T-helper 17 cell (primary cell): ENCODE measurements around the gene SIRT1. TPM values are rescaled to one million over a fixed set of nuclear protein-coding genes. Genes with fewer than 3 reads are reported as not detected.
"Not testable (repeated sequence)": the region's sequence is repeated elsewhere in the genome, so short reads cannot be mapped to it uniquely, and the experiment has no call there.

Source experiments
- ATAC-seq: fragments of 150-1000 bp; cut with Tn5 transposase; 2 replicates; pipeline ENCODE4 v1.10.0; 2021; ENCODE audit warnings: mild to moderate bottlenecking, moderate library complexity
- DNase-seq, 3 donors: peaks; one replicate each; pipeline versions ENCODE4 v3.0.0 to v3.0.0-alpha.2; 2020 to 2021
- H3K9me3 ChIP-seq: one replicate; pipeline ENCODE4 v1.7.0; 2013; ENCODE audit warnings: low read length, mild to moderate bottlenecking; ENCODE audit not compliant: control insufficient read depth, poor library complexity, severe bottlenecking
- H3K27ac Mint-ChIP-seq: one replicate; pipeline ENCODE4 v1.8.0; 2022; ENCODE audit warnings: mild to moderate bottlenecking, moderate library complexity, mixed read lengths
- H3K27me3 Mint-ChIP-seq: one replicate; pipeline ENCODE4 v1.8.0; 2022; ENCODE audit warnings: mixed read lengths
- H3K36me3 Mint-ChIP-seq: one replicate; pipeline ENCODE4 v1.8.0; 2022; ENCODE audit warnings: low read depth, mixed read lengths
- H3K4me1 Mint-ChIP-seq: one replicate; pipeline ENCODE4 v1.8.0; 2022; ENCODE audit warnings: mild to moderate bottlenecking, mixed read lengths
- H3K4me3 Mint-ChIP-seq: one replicate; pipeline ENCODE4 v1.8.0; 2022; ENCODE audit warnings: mild to moderate bottlenecking, moderate library complexity, mixed read lengths
- total RNA-seq, 4 donors: library from RNA in 2 of 4; stranded (reverse) in 2 of 4; gene quantifications; one replicate each; pipeline ENCODE4 v1.2.3 and lab custom pipeline; 2022 to 2026

The SIRT1 gene
- total RNA-seq, 2 donors from 2014 or later, result 48.4 to 56.4 TPM

DNA sequence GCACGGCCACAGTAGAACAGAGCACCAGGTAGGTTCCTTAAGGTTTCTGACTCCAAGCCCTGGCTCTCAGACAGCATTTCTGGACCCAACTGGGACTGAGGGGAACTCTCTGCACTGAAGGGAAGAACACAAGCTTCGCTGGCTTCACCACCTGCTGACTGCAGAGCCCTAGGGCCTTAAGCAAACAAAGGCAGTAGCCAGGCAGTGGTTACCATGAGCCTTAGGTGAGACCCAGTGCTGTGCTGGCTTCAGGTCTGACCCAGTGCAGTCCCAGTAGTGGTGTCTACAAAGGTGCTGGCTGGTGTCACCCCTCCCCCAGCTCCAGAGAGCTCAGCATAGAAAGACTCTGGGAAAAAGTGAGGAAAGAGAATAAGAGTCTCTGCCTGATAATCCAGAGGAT is 59.5 kb downstream of the SIRT1 start:
- ATAC-seq, result no peak
- Mint-ChIP-seq H3K4me1 (peaks cover 15% of the 10 kb centered on the region), H3K4me3 (no peak overlapping the region), H3K36me3 (peaks cover 20% of the 10 kb centered on the region), H3K27ac (peak overlapping the region; percentile 79), H3K27me3 (no peaks in the 10 kb centered on the region)
- no peak for DNase-seq
- no peaks in the 10 kb centered on the region for H3K9me3 ChIP-seq

DNA sequence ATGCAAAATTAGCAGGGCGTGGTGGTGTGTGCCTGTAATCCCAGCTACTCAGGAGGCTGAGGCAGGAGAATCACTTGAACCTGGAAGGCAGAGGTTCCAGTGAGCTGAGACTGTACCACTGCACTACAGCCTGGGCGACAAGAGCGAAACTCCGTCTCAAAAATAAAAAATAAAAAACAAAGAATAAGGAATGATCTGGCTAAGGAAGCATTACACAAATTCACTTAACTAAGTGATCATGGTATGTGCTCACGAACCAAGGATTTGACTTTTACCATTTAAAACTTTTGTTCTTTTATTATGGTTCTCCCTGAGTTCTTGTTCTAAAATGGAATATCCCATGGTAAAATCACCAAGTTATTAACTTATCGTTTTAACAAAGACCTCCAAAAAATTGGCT is 71.2 kb downstream of the SIRT1 start:
- Mint-ChIP-seq H3K27me3 (no peaks in the 10 kb centered on the region), H3K27ac (peak overlapping the region; percentile 19), H3K4me3 (no peak overlapping the region), H3K4me1 (peaks cover 2% of the 10 kb centered on the region), H3K36me3 (peaks cover 12% of the 10 kb centered on the region)
- H3K9me3 ChIP-seq, result no peaks in the 10 kb centered on the region
- DNase-seq (no peak), ATAC-seq (no peak)

DNA sequence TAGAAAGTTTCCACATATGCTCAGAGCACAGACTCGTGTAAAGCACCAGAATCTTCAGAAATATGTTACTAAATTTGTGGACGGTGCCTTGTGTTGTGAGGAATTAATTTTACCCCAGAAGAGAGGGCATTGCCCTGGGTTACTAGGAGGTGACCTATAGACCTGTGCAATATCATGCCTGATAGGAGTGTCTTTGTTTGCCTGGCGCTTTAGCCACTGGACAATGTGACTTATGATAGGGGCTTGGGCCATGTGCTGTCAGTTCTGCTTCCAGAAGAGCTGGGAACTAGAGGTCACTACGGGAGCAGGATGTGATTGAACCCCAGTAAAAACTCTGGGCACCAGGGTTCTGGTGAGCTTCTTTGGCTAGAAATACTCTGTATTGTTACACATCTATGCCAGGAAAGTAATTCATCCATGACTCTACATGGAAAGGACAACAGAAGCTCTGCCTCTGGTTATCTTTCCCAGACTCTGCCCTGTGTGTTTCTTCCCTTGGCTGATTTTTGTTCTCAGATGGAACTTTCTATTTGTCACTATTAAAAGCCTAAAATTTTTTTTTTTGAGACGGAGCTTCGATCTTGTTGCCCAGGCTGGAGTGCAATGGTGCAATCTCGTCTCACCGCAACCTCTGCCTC is 75.5 kb downstream of the SIRT1 start:
- Mint-ChIP-seq H3K36me3 (peaks cover 4% of the 10 kb centered on the region), H3K27me3 (no peaks in the 10 kb centered on the region), H3K4me1 (peaks cover 7% of the 10 kb centered on the region), H3K4me3 (no peak overlapping the region), H3K27ac (no peak overlapping the region)
- DNase-seq (no peak), ATAC-seq (no peak)
- H3K9me3 ChIP-seq, result no peaks in the 10 kb centered on the region

DNA sequence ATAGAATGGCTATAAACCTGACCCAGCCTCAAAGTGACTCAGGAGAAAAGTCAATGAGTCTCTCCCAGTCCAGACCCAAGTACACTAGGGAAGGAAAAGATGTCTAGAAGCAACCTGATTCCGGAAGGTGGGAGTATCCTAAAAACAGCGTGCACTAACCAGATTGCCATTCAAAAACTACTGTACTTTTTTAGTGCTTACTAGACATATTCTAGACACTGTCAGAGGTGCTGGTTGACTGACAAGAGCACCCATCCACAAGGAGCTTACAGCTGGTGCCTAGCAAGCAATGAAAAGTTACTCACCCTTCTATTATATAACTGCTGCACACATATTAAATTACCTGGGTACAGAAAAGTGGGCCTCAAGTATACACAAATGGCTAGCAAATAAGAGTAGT is 81.0 kb downstream of the SIRT1 start:
- Mint-ChIP-seq H3K27ac (no peak overlapping the region), H3K36me3 (peaks cover 9% of the 10 kb centered on the region), H3K4me1 (peaks cover 17% of the 10 kb centered on the region), H3K27me3 (no peaks in the 10 kb centered on the region), H3K4me3 (no peak overlapping the region)
- no peak for DNase-seq
- no peak for ATAC-seq
- no peaks in the 10 kb centered on the region for H3K9me3 ChIP-seq

DNA sequence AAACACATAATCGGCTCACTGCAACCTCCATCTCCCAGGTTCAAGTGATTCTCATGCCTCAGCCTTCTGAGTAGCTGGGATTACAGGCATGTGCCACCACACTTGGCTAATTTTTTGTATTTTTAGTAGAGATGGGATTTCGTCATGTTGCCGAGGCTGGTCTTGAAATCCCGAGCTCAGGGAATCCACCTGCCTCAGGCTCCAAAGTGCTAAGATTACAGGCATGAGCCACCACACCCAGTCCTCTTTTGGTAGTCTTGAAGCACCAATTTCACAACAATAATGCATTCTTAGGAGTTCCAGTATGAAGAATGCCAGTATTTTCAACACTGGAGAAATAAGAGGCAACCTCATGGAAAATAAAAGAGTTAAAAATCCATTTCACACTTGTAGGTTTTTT is 81.6 kb downstream of the SIRT1 start:
- not testable (repeated sequence) for H3K9me3 ChIP-seq, ATAC-seq, H3K4me3 Mint-ChIP-seq, H3K36me3 Mint-ChIP-seq, DNase-seq, H3K27ac Mint-ChIP-seq, H3K27me3 Mint-ChIP-seq
- peaks cover 17% of the 10 kb centered on the region for H3K4me1 Mint-ChIP-seq

Other genes starting within 250 kb of the SIRT1 start
- gene CTNNA3, start 188.5 kb upstream of the SIRT1 start, total RNA-seq, result 1 to 10 TPM in 1 of 2 donors, not detected in 1; 1.6 TPM
- not detected for gene DNAJC12, start 46.5 kb upstream of the SIRT1 start, total RNA-seq
- gene HERC4, start 190.6 kb downstream of the SIRT1 start, total RNA-seq, result 10 to 100 TPM; 50.9 to 59.4 TPM
- gene MYPN, start 224.8 kb downstream of the SIRT1 start, total RNA-seq, result not detected